PC-3 (cell line): Measurements from ENCODE around the gene OR2M3. TPM values are rescaled to one million over a fixed set of nuclear protein-coding genes. Genes with fewer than 3 reads are reported as not detected.

ENCODE experiments used
- ATAC-seq: fragments of 200-7000 bp; cut with Tn5 transposase; 2 replicates; pipeline ENCODE4 v1.9.1; 2020; ENCODE audit warnings: mild to moderate bottlenecking, moderate library complexity
- BruUV-seq: library from RNA; stranded (reverse); fragments of 400-500 nt; replicated peaks from 2 replicates; lab custom pipeline; 2021; lab: Mats Ljungman, UMichigan
- CTCF ChIA-PET: fragments of 300-600 bp; sonication (Branson Sonifier 250); formaldehyde crosslinking; loops from one replicate; lab custom pipeline; 2022; ENCODE audit warnings: antibody characterized with exemption; lab: Charles Lee
- POLR2A ChIA-PET: fragments of 300-600 bp; sonication (Branson Sonifier 250); formaldehyde crosslinking; loops from one replicate; lab custom pipeline; 2022; ENCODE audit warnings: antibody characterized with exemption; ENCODE audit not compliant: unreplicated experiment; lab: Charles Lee
- DNase-seq: peaks from one replicate; pipeline ENCODE4 v3.0.0-alpha.2; 2015
- H2AFZ ChIP-seq: fragments of 300-600 bp; sonication (generic); 2 replicates; pipeline ENCODE4 v1.6.0; 2016; ENCODE audit warnings: antibody characterized with exemption, low read length
- H3F3A ChIP-seq: fragments of 300-600 bp; sonication (generic); one replicate; pipeline ENCODE4 v1.6.0; 2017; ENCODE audit warnings: antibody characterized with exemption, low read length, control low read depth, mild to moderate bottlenecking; ENCODE audit not compliant: unreplicated experiment
- H3K27ac ChIP-seq: fragments of 300-600 bp; sonication (generic); 2 replicates; pipeline ENCODE4 v1.5.1; 2016; ENCODE audit warnings: mild to moderate bottlenecking, low read length
- H3K27me3 ChIP-seq: fragments of 300-600 bp; sonication (generic); 2 replicates; pipeline ENCODE4 v1.6.1; 2016; ENCODE audit warnings: low read length, mixed read lengths
- H3K36me3 ChIP-seq: fragments of 300-600 bp; sonication (generic); 2 replicates; pipeline ENCODE4 v1.6.1; 2016; ENCODE audit warnings: low read depth, mixed run types, low read length, mixed read lengths
- H3K4me1 ChIP-seq: fragments of 300-600 bp; sonication (generic); 2 replicates; pipeline ENCODE4 v1.5.1; 2016; ENCODE audit warnings: low read length; ENCODE audit not compliant: insufficient read depth
- H3K4me2 ChIP-seq: fragments of 300-600 bp; sonication (generic); 2 replicates; pipeline ENCODE4 v1.6.0; 2016; ENCODE audit warnings: low read length
- H3K4me3 ChIP-seq: fragments of 300-600 bp; sonication (generic); 2 replicates; pipeline ENCODE4 v1.5.1; 2016; ENCODE audit warnings: mild to moderate bottlenecking, low read length, mixed read lengths
- H3K79me2 ChIP-seq: fragments of 300-600 bp; sonication (generic); 2 replicates; pipeline ENCODE4 v1.6.1; 2017; ENCODE audit warnings: low read length, mixed read lengths
- H3K9ac ChIP-seq: fragments of 300-600 bp; sonication (generic); 2 replicates; pipeline ENCODE4 v1.6.0; 2016; ENCODE audit warnings: mild to moderate bottlenecking, low read length
- H3K9me2 ChIP-seq: fragments of 300-600 bp; sonication (generic); replicated peaks from 2 replicates; pipeline ENCODE4 v1.6.1; 2016; ENCODE audit warnings: mixed run types, low read length, mixed read lengths
- H3K9me3 ChIP-seq: fragments of 300-600 bp; sonication (generic); 2 replicates; pipeline ENCODE4 v1.6.1; 2016; ENCODE audit warnings: low read length, mixed read lengths
- H4K20me1 ChIP-seq: fragments of 300-600 bp; sonication (generic); 2 replicates; pipeline ENCODE4 v1.6.1; 2016; ENCODE audit warnings: low read length, mixed read lengths
- EZH2 ChIP-seq: fragments of 300-600 bp; sonication (generic); IDR thresholded peaks from one replicate; pipeline ENCODE4 v1.6.1; 2017; ENCODE audit warnings: antibody characterized with exemption, mild to moderate bottlenecking, low read length; ENCODE audit not compliant: unreplicated experiment
- EZH2phosphoT487 ChIP-seq: fragments of 300-600 bp; sonication (generic); IDR thresholded peaks from 2 replicates; pipeline ENCODE4 v1.6.1; 2018; ENCODE audit warnings: mild to moderate bottlenecking, antibody characterized with exemption, low read length, borderline replicate concordance
- intact Hi-C: fragments of 100-400 bp; cut with micrococcal nuclease; formaldehyde crosslinking; loops from 2 replicates; pipeline ENCODE4 v1.9.0; 2023
- total RNA-seq: library from RNA; depleted of rRNA; stranded (reverse); fragments of >200 nt; gene quantifications from 2 replicates; pipeline ENCODE4 v1.2.3, GENCODE V29; 2014
- TF ChIP-seq, protein P1 (sequence below): fragments of 300-600 bp; sonication (generic); conservative IDR thresholded peaks from 2 replicates; pipeline ENCODE4 v1.5.1; 2017; ENCODE audit warnings: antibody characterized with exemption, low read depth, mild to moderate bottlenecking, low read length

OR2M3 gene
- total RNA-seq, 1 experiment from 2014 or later: not detected

DNA sequence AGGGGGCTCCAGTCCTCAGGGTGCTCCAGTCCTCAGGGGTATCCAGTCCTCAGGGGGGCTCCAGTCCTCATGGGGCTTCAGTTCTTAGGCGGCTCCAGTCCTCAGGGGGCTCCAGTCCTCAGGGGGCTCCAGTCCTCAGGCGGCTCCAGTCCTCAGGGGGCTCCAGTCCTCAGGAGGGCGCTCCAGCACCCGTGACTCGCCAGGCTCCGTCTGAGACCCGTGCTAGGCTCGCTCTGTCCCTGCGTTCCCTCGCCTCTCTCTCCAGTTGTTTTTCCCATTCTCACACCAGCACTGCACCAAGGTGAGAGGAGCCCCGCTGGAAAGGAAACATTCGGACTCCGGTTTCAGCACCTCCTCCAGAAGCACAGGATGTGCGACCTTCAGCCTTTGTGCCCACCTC is 31.9 kb upstream of the OR2M3 start:
- no peaks in the 10 kb centered on the region for H3K79me2 ChIP-seq
- H2AFZ ChIP-seq: no peak overlapping the region
- no peaks in the 10 kb centered on the region for H3K9me2 ChIP-seq
- H3K4me3 ChIP-seq: no peak overlapping the region
- no peak overlapping the region for H3K9ac ChIP-seq
- no TSS peak for BruUV-seq
- ChIA-PET POLR2A (no interaction called here), CTCF (no interaction called here)
- H3K27ac ChIP-seq: no peak overlapping the region
- H3K27me3 ChIP-seq: no peaks in the 10 kb centered on the region
- H3K36me3 ChIP-seq: no peaks in the 10 kb centered on the region
- H3K4me1 ChIP-seq: no peaks in the 10 kb centered on the region
- TF ChIP-seq, protein P1, sequence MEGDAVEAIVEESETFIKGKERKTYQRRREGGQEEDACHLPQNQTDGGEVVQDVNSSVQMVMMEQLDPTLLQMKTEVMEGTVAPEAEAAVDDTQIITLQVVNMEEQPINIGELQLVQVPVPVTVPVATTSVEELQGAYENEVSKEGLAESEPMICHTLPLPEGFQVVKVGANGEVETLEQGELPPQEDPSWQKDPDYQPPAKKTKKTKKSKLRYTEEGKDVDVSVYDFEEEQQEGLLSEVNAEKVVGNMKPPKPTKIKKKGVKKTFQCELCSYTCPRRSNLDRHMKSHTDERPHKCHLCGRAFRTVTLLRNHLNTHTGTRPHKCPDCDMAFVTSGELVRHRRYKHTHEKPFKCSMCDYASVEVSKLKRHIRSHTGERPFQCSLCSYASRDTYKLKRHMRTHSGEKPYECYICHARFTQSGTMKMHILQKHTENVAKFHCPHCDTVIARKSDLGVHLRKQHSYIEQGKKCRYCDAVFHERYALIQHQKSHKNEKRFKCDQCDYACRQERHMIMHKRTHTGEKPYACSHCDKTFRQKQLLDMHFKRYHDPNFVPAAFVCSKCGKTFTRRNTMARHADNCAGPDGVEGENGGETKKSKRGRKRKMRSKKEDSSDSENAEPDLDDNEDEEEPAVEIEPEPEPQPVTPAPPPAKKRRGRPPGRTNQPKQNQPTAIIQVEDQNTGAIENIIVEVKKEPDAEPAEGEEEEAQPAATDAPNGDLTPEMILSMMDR: no peak
- TF ChIP-seq EZH2phosphoT487: no peak
- no peak for TF ChIP-seq EZH2
- no peaks in the 10 kb centered on the region for H4K20me1 ChIP-seq
- intact Hi-C loops: no loop called here
- ATAC-seq: no peak
- no peaks in the 10 kb centered on the region for H3K9me3 ChIP-seq
- no peak for DNase-seq
- no peak overlapping the region for H3K4me2 ChIP-seq
- H3F3A ChIP-seq: no peaks in the 10 kb centered on the region

DNA sequence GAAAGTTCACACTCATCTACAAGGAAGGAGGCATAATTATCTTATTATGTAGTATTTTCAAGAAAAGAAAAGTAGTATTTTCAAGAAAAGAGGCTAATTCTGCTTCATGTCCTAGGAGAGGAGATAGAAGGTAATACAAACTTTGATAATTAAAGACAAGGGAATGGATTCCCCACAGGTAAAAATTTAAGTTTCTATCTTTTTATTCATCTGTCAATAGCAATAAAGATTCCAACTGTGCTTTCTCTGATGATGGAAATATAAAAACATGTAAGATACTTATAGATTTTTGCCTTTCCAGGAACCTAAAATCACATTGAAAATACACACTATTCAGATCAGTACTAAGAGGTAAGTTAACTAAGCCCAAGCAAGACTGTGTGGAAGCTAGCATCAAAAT is 22.5 kb upstream of the OR2M3 start, which contains the start of gene OR2M2:
Gene OR2M2, plus strand, starts transcription at position 301 of the 400 bp plus-strand sequence. CDS start 5,165 bp downstream, outside the sequence.
- H3K9me2 ChIP-seq: 0 out of 2 replicates have a peak, but pooled peaks cover 3% of the 10 kb centered on the region
- no peak within 1 kb of the TSS for H3K9ac ChIP-seq
- no peak within 1 kb of the TSS for H3K27ac ChIP-seq
- no peaks in the 10 kb centered on the region for H4K20me1 ChIP-seq
- H3F3A ChIP-seq: no peaks in the 10 kb centered on the region
- no peaks in the 10 kb centered on the region for H3K36me3 ChIP-seq
- no peak for DNase-seq
- POLR2A ChIA-PET: no interaction called here
- no peaks in the 10 kb centered on the region for H3K79me2 ChIP-seq
- H3K4me2 ChIP-seq: no peak within 1 kb of the TSS
- TF ChIP-seq EZH2 (no peak), EZH2phosphoT487 (no peak)
- TF ChIP-seq, protein P1: no peak
- H3K9me3 ChIP-seq: no peaks in the 10 kb centered on the region
- no peak within 1 kb of the TSS for H3K4me3 ChIP-seq
- H2AFZ ChIP-seq: no peak within 1 kb of the TSS
- peaks cover 11% of the 10 kb centered on the region; the same call in 1 of the 2 replicates for H3K27me3 ChIP-seq
- no peaks in the 10 kb centered on the region for H3K4me1 ChIP-seq
- BruUV-seq: no TSS peak
- intact Hi-C loops: no loop called here
- ATAC-seq: no peak
- CTCF ChIA-PET: no interaction called here

DNA sequence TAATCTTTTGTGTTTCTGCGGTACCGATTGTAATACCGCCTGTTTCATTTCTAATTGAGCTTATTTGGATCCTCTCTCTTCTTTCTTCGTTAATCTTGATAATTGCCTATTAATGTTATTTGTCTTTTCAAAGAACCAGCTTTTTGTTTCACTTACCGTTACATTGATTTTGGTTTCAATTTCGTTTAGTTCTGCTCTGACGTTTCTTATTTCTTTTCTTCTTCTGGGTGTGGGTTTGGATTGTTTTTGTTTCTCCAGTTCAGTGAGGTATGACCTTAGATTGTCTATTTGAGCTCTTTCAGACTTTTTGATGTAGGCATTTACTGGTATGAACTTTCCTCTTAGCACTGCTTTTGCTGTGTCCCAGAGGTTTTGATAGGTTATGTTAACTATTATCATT is 13.1 kb upstream of the OR2M3 start:
- Histone ChIP-seq H3K4me2 (no peak overlapping the region), H3F3A (no peaks in the 10 kb centered on the region), H2AFZ (no peak overlapping the region), H3K79me2 (no peaks in the 10 kb centered on the region), H3K27ac (no peak overlapping the region), H3K9me2 (no peaks in the 10 kb centered on the region), H3K9ac (no peak overlapping the region), H3K36me3 (no peaks in the 10 kb centered on the region), H4K20me1 (no peaks in the 10 kb centered on the region), H3K4me3 (no peak overlapping the region), H3K27me3 (peaks cover 3% of the 10 kb centered on the region; the same call in 1 of the 2 replicates), H3K9me3 (no peaks in the 10 kb centered on the region), H3K4me1 (no peaks in the 10 kb centered on the region)
- no peak for ATAC-seq
- intact Hi-C loops: no loop called here
- DNase-seq: no peak
- TF ChIP-seq EZH2 (no peak), EZH2phosphoT487 (no peak)
- TF ChIP-seq, protein P1: no peak
- ChIA-PET POLR2A (no interaction called here), CTCF (no interaction called here)
- BruUV-seq: no TSS peak
